HG03469 (cell line): ENCODE measurements around the gene AIF1.

Source experiments
- ATAC-seq: cut with Tn5 transposase; IDR thresholded peaks from one replicate; pipeline ENCODE4 v1.9.1; 2021; ENCODE audit warnings: mild to moderate bottlenecking, moderate library complexity, moderate number of reproducible peaks; ENCODE audit not compliant: unreplicated experiment

The AIF1 gene

DNA sequence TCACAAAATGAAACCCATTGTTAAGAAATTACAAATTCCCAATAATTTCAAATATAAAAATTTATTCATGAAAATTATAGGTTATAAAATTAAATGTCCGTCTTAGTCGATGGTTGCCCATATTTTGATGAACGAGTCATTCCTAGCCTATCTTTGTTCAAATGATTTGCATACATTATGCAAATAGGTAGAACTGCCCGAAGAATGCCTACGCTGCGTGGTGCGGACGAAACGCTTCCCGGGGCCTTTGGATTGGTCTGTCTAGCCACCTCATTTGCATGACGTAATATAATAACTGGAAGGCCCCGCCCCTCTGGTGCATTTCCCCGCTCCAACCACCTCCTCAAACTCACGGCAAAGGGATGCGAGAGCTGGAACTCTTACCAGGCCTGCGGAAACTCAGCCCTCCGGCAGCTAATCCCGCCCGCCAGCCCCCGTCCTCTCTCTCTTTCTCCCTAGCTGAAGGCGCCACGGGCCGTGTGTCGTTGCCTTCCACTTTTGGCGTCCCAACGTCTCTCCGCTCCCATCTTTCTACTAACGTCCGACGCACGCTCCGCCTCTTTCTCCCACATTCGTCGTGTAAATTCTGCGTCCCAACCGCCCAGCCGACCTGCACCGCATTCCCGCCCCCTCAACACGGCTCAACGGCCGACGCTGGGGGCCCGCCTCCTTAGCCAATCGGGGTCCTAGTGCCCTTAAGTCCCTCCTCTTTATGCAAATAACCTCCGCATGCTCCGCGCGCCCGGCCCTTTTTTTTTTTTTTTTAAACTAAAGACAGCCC is 5.0 kb downstream of the AIF1 start:
- peak; percentile 39 for ATAC-seq

DNA sequence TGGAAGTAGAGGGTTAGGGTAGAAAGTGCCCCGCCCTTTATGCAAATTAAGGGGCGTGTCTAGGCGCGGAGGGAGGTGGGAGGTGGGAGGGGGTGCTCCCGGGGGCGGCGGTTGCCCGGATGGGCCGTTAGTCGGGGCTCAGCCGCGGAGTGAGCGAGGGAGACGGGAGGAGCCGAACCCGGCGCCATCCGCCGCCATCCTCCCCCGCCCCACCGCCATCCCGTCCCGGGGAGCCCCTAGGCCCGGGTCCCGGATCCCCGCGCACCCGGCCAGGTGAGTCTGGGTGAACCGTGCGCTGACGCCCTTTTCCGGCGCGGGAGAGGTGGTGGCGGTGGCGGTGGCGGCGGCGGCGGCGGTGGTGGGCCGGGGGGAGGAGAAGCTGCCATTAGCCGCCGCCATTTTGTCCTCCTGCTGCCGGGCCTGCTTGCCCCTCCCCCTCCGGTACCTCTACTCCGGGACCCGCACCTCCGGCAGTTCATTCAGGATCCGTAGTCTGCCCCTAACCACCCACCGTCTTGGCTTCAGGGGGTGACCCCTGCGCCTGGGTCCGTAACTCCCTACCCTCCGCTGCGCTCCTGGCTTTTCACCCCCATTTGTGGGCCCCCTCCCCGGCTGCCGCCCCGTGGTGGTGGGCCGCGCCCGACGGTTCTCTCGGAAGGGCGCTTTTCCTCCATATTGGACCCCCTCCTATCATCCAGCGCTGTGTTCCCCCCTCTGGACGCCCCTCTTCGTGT is 5.7 kb downstream of the AIF1 start, which contains the start of gene PRRC2A:
TSS of gene PRRC2A (plus strand) at position 130 of the 734 bp plus-strand sequence. CDS start 2,075 bp downstream, outside the sequence.
- peak; percentile 11 for ATAC-seq

DNA sequence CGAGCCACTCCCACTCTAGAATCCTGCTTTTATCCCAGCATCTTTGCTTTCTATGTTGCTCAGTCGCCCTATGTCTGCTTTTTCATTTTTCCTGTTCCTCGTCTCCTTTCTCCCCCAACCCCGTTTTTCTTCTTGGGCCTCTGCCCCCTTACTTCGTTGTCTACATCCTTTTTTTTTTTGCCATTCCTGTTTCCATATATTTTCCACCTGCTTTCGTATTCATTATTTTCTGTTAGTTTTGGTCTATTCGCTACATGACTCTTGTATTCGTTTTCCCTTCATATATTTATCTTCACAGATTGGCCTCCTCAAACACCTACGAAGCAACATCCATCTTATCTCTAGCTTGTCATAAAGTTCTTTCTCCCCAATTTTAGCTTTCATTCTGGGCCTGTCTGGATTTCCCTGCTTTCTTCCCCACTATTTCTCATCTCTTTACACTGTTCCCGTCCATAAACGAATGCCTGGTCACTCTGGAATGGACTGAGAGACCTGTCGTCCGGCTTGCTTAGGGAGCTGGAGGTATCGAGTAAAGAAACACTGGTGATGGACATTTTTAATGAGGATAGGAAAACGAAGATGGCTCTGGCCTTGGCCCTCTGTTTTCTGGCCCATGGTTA is 6.4 kb downstream of the AIF1 start:
- ATAC-seq, result no peak

DNA sequence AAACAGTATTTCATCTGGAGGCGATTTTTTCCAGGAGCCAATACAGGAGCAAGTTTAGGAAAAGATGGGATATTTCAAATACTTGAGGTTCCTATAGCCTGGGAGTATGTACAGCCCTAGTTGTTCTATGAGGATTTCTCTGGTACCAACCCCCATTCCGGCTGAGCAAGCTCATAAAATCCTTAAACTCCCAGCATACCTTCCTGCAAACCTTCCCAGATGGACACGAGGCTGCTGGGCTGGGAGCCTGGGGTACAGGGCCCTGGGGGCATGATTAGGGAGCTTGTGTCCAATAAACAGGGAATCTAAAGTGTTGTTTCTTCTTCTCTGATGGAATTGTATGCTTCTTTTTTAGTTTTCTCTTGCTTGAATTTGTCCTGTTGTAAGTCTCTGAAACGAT is 7.0 kb downstream of the AIF1 start:
- ATAC-seq, result no peak

DNA sequence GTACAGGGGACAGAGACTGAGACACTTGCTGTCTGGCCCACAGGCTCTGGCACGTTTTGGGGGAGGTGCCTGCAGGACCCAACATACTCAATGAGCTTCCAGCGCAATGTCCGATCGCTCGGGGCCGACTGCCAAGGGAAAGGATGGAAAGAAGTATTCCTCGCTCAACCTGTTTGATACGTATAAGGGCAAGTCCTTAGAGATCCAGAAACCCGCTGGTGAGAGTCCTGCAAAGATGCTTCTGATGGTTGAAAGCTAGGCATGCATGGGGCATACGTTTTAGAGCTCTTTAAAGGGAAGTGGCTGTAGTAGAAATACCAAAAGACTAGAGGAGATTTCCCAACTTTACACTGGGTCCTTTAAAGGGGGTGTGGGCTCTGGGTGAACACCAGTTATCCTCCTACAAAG is 7.7 kb downstream of the AIF1 start:
- no peak for ATAC-seq

DNA sequence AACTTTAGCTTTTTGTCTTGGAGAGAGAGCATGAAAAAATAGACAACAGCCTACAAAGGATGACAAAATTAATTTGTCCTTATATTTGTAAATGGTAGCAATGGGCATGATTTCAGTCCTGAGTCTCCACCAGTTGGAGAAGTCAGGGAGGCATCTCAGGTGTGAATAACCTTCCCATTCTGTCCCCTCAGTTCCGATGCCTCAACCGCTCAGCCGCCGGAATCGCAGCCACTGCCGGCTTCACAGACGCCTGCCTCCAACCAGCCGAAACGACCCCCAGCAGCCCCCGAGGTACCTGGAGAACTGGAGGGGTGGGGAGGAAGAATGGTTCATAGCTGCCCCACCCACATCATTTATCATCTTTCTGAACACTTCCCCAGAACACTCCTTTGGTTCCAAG is 9.0 kb downstream of the AIF1 start:
- ATAC-seq, result no peak

DNA sequence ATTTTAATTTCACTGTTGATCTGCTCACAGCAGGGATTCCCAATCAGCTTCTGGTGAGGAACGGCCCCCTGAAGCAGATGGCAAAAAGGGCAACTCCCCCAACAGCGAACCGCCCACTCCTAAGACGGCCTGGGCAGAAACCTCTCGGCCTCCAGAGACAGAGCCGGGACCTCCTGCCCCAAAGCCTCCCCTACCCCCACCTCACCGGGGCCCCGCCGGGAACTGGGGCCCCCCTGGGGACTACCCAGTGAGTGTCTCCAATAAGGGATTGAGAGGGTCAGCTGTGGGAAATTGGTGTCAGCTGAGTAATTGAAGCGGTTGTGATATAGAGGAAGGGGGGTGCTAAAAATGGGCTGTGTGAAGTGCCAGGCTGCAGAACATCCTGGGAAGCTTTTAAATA is 11.9 kb downstream of the AIF1 start:
- no peak for ATAC-seq

DNA sequence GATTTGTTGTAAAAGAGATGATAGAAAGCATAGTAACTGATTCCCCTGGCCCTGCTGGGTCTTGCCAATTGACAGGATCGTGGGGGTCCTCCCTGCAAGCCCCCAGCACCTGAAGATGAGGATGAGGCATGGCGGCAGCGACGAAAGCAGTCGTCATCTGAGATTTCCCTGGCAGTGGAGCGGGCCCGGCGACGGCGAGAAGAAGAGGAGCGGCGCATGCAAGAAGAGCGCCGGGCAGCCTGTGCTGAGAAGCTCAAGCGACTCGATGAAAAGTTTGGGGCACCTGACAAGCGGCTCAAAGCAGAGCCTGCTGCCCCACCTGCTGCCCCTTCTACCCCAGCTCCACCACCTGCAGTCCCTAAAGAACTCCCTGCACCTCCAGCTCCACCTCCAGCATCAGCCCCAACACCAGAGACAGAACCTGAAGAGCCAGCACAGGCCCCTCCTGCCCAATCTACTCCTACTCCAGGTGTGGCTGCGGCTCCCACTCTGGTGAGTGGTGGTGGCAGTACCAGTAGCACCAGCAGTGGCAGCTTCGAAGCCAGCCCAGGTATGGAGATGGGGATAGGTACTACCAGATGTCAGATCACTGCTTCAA is 12.8 kb downstream of the AIF1 start:
- ATAC-seq, result no peak

DNA sequence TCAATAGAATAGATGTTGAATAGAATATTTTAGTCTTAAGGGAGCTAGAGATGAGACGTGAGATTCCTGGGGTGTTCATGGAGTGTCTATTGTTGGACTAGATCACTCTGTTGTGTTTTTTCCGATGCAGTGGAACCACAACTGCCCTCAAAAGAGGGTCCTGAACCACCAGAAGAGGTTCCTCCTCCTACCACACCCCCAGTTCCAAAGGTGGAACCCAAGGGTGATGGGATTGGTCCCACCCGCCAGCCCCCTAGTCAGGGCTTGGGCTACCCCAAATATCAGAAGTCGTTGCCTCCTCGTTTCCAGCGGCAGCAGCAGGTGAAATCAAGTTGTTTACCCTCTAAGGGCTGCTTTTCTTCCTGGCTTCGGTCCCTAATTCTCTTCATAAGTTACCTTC is 14.0 kb downstream of the AIF1 start:
- no peak for ATAC-seq

DNA sequence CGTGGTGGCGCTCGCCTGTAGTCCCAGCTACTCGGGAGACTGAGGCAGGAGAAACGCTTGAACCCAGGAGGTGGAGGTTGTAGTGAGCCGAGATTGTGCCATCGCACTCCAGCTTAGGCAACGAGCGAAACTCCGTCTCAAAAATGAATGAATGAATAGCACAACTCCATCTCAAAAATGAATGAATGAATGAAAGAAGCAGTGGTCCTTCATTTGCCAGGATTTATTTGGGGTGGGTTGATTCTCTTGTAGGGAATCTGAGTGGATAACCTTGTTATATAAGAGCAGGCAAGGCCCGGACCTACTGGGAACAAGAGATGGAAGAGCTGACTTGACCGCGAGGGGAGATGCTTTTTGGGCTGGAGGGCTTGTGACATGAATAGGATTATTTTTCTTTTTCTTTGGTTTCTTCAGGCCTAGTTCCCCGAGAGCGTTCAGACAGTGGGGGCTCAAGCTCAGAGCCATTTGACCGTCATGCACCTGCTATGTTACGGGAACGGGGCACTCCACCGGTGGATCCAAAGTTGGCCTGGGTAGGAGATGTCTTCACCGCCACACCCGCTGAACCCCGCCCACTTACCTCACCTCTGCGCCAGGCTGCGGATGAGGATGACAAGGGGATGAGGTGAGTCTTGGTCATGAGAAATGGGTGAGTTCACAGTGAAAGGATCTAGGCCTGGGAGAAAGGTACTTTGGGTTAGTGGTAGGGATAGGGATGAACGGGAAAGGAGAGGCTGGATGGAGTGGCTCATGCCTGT is 15.3 kb downstream of the AIF1 start:
- no peak for ATAC-seq

DNA sequence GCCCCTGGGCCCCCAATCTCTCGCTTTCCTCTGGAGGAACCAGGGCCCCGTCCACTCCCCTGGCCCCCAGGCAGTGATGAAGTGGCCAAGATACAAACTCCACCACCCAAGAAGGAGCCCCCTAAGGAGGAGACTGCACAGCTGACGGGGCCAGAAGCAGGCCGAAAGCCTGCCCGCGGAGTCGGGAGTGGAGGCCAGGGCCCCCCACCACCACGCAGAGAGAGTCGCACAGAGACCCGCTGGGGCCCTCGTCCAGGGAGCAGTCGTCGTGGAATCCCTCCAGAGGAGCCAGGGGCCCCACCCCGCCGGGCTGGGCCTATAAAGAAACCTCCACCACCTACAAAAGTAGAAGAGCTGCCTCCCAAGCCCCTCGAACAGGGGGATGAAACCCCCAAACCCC is 16.2 kb downstream of the AIF1 start:
- no peak for ATAC-seq

DNA sequence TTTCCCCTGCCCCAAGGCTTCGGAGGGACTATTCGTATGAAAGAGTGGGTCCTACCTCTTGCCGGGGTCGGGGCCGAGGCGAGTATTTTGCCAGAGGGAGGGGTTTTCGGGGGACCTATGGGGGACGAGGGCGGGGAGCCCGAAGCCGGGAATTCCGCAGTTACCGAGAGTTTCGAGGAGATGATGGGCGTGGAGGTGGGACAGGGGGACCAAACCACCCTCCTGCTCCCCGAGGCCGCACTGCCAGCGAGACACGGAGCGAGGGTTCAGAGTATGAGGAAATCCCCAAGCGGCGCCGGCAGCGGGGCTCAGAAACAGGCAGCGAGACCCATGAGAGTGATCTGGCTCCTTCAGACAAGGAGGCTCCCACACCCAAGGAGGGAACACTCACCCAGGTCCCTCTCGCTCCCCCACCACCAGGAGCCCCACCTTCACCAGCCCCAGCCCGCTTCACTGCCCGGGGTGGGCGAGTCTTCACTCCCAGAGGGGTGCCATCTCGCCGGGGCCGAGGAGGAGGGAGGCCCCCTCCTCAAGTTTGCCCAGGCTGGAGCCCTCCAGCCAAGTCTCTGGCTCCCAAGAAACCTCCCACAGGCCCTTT is 16.7 kb downstream of the AIF1 start:
- ATAC-seq, result no peak

DNA sequence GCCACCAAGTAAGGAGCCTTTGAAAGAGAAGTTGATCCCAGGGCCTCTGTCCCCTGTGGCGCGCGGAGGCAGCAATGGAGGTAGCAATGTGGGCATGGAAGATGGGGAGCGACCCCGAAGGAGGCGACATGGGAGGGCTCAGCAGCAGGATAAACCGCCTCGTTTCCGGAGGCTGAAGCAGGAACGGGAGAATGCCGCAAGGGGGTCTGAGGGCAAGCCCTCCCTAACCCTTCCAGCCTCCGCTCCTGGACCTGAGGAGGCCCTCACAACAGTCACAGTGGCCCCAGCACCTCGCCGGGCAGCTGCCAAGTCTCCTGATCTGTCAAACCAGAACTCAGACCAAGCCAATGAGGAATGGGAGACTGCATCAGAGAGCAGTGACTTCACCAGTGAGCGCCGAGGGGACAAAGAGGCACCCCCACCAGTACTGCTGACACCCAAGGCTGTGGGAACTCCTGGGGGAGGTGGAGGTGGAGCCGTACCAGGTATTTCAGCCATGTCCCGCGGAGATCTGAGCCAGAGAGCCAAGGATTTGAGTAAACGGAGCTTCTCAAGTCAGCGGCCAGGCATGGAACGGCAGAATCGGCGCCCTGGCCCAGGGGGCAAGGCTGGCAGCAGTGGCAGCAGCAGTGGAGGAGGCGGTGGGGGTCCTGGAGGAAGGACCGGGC is 17.4 kb downstream of the AIF1 start:
- ATAC-seq, result no peak

DNA sequence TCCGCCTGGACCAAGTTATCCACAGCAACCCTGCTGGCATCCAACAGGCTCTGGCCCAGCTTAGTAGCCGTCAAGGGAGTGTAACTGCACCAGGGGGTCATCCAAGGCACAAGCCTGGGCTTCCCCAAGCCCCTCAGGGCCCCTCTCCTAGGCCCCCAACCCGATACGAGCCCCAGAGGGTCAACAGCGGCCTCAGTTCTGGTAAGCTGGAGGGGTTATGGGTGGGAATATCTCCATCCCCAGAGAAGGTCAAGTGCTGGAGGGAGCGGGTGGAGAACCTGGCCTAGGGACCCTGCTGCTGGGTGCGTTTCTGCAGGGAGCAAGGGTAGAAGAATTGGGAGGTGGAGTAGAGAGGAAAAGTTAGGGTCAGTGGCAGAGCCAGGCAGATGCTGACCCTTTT is 18.4 kb downstream of the AIF1 start:
- no peak for ATAC-seq

DNA sequence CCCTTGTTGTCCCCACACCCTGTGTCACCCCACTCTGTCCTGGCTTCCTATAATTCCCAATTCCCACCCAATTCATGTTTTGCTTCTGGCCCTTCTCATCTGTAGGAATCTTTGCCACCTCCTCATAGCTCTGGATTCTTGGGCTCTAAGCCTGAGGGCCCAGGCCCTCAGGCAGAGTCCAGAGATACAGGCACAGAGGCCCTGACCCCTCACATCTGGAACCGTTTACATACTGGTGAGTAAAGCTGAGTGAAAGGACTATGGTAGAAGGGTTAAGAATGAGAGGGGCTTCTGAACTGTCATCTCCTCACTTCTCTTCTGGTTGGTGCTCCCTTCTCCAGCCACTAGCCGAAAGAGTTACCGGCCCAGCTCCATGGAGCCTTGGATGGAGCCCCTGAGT is 19.1 kb downstream of the AIF1 start:
- no peak for ATAC-seq

DNA sequence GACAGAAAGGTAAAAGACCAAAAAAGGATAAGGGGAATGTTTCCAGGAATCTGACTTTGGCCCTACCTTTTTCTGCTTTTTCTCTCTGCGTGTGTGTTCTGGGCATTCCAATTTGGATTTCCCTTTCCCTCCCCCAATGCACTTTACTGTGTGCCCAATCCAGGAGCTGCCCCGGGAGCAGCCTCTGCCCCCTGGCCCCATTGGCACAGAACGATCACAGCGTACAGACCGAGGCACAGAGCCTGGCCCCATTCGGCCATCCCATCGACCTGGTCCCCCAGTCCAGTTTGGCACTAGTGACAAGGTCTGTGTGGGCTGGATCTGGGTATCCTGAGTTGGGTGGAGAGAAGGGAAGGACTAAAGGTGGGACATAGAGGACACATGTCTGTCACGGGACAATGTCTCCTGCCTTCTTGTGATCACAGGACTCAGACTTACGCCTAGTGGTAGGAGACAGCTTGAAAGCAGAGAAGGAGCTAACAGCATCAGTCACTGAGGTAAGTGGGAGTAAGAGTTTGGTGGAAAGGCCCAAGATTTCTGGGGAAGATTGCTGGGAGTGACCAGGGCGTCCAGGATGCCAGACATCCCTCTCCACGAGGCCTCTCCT is 20.0 kb downstream of the AIF1 start:
- no peak for ATAC-seq

DNA sequence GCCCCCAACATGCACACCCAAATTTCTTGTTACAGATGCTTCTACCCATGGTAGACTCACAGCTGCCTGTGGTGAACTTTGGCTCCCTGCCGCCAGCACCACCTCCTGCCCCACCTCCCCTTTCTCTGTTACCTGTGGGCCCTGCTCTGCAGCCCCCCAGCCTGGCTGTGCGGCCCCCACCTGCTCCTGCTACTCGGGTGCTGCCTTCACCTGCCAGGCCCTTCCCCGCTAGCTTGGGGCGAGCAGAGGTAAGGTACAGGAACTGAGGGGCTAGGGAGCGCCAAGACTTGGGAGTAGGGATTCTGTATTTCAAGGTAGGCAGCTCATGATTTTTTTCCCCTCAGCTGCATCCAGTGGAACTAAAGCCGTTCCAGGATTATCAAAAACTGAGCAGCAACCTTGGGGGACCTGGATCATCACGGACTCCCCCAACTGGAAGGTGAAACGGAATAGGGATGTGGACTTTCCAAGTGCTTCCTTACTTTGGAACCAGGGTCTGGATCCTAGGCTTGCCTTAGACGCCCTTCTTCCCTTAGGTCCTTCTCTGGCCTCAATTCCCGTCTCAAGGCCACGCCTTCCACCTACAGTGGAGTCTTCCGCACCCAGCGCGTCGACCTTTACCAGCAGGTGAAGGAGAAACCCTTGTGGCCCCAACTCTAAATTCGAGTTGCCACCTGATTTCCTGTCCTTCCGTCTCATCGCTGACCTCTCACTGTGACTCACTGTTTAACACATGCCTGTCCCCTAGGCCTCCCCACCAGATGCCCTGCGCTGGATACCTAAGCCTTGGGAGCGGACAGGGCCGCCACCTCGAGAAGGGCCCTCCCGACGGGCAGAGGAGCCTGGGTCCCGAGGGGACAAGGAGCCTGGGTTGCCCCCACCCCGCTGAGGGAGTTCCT is 21.9 kb downstream of the AIF1 start:
- no peak for ATAC-seq

DNA sequence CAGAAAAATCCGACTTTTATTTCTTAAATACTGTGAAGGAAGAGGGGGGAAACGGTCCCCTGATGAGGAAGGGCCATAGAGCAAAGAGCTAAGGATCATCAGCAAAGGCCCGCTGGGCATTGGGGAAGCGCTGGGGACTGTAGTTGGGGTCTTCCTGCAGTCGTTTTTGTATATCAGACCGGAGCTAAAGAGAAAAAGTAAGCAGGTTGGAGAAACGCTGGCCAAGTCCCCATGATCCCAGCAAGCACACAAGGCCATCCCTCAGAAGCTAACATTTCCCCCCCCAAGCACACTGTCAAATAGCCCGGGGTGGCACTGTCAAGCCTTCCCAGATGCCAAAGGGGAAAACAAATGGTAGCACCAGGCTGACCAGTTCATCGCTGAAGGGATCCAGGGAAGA is 24.0 kb downstream of the AIF1 start:
- no peak for ATAC-seq
